ENCODE measurements around the gene GRAMD2B.

DNA sequence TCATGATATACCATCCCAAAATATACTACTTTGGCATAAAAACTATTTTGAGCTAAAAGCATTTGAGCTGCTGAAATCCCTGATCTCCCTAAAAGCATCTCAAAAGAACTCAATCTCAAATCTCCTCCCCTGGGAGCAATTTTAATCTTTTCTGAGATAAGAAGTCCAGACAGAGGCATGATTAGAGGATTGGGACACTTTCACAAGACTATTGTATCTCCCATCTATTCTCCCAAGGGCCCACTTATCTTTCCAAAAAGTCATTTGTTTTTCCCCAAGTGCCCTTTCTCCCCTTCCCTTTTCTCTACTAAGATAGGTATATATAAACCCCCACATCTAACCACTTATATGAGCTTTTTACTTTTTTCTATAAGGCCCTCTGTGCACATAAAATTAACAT, 92.1 kb downstream of the GRAMD2B start:
- TF ChIP-seq POLR2A (IDR thresholded peaks at IDR 0.05) (no peak), CTCF (IDR thresholded peaks at IDR 0.05) (no peak)

Data from Peyer's patch (tissue), 4 donors.